COR-L47 (cell line): ENCODE results near the gene NR1H4.
"Not testable (repeated sequence)": the region's sequence is repeated elsewhere in the genome, so short reads cannot be mapped to it uniquely, and the experiment has no call there.

Experiments
- DNase-seq: peaks from one replicate; lab custom pipeline; 2025; lab: John Stamatoyannopoulos, UW

NR1H4 gene

DNA sequence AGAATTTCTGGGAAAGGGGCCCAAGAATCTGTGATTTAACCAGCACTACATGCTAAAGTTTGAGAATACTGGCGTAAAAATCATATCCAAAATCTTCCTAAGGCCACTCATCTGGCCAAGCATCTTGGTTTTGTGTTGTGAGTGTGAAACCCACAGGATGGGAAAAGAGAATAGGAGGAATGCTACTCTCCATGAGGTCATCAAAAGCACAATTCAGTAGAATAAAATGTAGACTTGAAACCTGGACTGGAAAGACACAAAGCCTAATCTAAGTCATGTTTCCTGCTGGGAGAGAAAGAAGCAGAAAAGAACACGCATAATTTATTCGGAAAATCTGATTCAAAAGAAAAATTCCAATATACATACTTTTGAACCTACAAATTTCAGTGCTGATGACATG lies 42.3 kb downstream of the NR1H4 start:
- no peak for DNase-seq

GRCh38 chr12:100518376-100518775 lies 44.7 kb downstream of the NR1H4 start:
- DNase-seq, result no peak

- DNase-seq, result no peak
These were observed 46.5 kb downstream of the NR1H4 start for GRCh38 chr12:100520048-100520769.

GRCh38 chr12:100521958-100522357 lies 48.3 kb downstream of the NR1H4 start:
- DNase-seq, result no peak

DNA sequence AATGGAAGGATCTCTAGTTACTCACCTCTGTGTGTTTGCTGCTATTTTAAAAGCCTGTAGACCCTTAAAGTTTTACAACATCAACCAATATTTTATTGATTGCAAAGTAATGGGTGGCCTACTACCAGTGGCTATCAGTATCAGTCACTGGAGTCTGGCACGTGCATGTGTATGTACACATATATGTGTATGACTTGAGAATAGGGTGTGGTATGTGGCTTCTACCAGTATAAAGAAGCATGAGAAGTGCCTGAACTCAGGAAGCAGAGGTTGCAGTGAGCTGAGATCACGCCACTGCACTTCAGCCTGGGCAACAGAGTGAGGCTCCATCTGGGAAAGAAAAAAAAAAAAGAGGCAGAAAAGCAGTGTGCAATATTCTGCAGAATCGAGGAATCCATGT lies 54.4 kb downstream of the NR1H4 start:
- DNase-seq, result no peak

GRCh38 chr12:100528471-100529127 lies 54.9 kb downstream of the NR1H4 start:
- no peak for DNase-seq

DNA sequence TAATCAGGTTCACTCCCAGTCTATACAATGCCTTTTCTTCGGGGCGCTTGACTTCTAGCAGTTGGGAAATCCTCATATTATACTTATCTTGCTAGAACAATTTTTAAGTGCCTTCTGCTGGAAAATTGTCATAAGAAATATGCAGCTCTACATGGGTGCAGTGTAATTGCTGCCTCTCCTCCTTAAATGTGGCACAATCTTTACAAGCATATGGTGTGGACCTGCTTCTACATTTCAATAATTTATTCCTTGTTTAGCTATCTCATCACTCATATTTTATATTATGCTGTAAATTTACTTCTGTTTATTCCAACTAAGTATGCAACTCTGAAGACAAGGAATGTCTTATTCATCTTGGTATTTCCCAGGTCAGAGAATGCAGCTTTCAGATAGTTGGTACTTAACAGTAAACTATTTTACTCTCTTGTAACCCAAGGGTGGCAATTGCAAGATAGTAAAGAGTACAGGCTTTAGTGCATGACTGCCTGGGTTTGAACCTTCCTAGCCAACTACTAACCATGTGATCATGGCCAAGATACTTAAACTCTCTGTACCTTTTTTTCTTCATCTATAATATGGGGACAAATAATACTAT lies 56.2 kb downstream of the NR1H4 start:
- no peak for DNase-seq

DNA sequence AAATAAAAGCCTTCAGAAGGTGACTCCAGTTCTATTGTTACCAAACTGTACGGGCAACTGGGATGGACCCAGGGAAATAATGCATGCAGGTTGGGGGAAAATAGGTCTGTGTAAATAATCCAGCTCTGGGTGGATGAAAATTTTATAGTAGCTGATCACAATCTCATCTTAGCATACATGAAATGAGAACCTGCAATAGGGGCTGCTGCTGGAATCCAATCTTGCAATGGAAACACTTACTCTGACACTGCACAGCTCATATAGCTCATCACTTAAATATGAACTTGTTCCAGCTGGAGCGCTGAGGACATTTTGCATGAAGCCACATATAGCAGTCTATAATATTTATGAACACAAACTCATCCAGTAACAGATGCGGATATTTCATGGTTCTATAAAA lies 59.7 kb downstream of the NR1H4 start:
- no peak for DNase-seq

- no peak for DNase-seq
These were observed 61.1 kb downstream of the NR1H4 start for GRCh38 chr12:100534625-100535227.

GRCh38 chr12:100539202-100539601 lies 65.5 kb downstream of the NR1H4 start:
- no peak for DNase-seq

DNA sequence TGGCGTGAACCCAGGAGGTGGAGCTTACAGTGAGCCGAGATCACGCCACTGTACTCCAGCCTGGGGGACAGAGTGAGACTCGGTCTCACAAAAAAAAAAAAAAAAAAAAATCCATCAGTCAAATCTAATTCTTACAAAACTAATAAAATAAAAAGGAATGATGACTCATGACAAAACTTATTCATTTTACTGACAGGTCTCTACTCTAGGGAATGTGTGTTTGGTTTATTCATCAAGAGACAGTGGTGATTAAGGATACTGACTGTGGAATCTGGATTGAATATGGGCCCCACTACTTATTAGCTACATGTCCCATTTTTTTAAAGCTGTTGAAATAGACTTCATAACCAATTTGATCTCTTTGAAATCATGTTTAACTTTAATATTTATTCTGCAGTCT lies 70.5 kb downstream of the NR1H4 start:
- DNase-seq, result no peak

- DNase-seq, result no peak
These were observed 71.4 kb downstream of the NR1H4 start for GRCh38 chr12:100545092-100545491.

DNA sequence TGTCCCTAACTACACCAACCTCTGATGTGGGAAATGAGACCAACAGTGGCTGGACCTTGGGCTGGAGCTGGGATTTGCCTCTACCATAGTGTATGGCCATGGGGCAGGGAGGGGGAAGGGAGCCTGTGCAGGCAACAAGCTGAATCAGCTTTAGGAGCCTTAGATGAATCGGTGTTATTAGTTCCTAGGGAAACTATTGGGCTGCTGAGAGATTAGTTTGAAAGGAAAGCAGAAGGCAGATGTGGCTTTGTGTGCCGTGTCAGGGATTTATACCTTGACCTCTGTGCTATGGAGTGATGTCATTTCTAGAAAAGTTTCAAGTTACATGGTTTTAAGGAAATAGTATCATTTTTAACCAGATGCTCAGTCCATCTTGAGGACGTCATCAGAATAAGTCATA lies 80.3 kb downstream of the NR1H4 start:
- DNase-seq, result no peak

- DNase-seq, result peak; percentile 76
These were observed 81.0 kb downstream of the NR1H4 start for GRCh38 chr12:100554608-100555077.

- no peak for DNase-seq
These were observed 82.1 kb downstream of the NR1H4 start for GRCh38 chr12:100555722-100556121.

GRCh38 chr12:100557357-100557756 lies 83.7 kb downstream of the NR1H4 start:
- no peak for DNase-seq

- DNase-seq, result not testable (repeated sequence)
These were observed 85.6 kb downstream of the NR1H4 start for GRCh38 chr12:100559261-100559660.

DNA sequence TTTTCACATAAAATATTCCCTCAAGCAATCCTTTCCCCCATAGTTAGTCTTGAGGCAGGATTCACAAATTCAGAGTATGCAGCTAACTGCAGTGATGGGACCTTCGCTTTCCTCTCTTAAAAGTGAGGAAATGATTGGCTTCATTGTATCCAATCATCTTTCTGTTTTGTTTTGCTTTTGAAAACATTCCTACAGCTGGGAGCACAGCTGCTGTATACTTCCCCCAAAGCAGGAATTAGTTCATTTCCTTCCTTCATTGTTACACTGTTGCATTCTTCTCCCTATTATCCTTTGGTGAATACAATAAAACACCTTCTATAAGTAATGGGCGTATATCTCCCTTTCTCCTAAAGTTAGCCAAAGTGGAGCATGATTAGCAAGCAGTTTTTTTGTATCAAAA lies 90.4 kb downstream of the NR1H4 start:
- DNase-seq, result no peak

GRCh38 chr12:100564905-100565467 lies 91.3 kb downstream of the NR1H4 start:
- DNase-seq, result no peak

DNA sequence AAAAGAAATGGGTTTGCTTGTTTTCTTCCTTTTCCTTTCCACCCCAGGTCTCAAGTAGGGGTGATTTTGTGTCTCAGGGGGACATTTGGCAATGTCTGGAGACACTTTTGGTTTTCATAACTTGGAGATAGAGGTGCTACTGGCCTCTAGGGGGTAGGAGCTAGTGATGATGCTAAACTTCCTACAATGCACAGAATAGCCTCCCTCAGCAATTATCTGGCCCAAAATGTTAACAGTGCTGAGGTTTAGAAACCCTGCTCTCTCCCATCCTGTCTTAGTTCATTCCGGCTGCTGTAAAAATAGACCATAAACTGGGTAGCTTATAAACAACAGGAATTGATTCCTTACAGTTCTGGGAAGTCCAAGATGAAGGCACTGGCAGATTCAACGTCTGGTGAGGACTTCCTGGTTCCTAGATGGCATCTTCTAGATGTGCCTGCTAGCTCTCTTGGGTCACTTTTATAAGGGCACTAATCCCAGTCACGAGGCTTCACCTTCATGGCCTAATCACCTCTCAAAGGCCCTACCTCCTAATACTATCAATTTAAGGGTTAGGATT lies 92.4 kb downstream of the NR1H4 start:
- no peak for DNase-seq

- no peak for DNase-seq
These were observed 93.4 kb downstream of the NR1H4 start for GRCh38 chr12:100566887-100567637.
